ENCODE data around the gene KCNQ4.

KCNQ4 gene

DNA sequence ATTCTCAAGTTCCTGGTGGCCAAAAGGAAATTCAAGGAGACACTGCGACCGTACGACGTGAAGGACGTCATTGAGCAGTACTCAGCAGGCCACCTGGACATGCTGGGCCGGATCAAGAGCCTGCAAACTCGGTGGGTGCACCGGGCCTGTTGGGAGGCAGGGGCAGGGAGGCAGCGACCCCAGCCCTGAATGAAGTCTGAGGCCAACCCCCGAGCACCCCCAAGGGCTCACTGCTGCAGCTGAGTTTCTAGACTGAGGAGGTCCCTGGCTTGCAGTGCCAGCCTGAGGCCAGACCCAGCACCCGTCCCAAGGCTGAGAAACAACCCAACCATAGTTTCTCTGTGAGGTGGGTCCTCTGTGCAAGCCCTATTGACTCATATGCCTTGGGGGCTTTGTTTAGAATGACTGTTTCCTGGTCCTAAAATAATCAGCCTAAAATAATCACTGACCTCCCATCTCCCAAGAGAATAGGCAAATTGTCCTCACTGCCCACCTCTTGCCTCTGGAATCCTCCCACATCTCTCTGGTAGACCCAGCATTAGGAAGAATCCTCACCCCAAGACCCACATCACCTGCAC lies 51.5 kb downstream of the KCNQ4 start:
- DNase-seq: no peak
- TF ChIP-seq GATA1 (IDR thresholded peaks at IDR 0.05; ENCODE audit: low read depth, low read length): no peak
- no peak for TF ChIP-seq POLR2A (IDR thresholded peaks at IDR 0.05; ENCODE audit: low read length)

DNA sequence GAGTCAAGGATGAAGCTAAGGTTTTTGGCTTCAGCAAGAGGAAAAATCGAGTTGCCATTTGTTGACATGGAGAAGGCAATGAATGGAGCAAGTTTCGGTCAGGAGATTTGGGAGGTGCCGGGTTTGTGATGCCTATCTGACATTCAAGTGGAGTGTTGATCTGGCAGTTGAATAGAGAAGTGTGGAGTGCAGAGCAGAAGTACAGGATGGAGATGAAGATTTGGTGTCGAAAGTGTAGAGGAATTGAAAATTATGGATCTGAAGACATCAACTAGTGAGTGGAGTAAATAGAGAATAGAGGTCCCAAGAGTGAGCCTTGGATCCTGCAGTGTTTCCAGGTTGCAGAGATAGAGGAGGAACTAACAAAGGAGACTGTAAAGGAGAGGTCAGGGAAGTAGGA lies 52.7 kb downstream of the KCNQ4 start:
- TF ChIP-seq GATA1 (IDR thresholded peaks at IDR 0.05; ENCODE audit: low read depth, low read length): no peak
- no peak for TF ChIP-seq POLR2A (IDR thresholded peaks at IDR 0.05; ENCODE audit: low read length)
- DNase-seq: no peak

DNA sequence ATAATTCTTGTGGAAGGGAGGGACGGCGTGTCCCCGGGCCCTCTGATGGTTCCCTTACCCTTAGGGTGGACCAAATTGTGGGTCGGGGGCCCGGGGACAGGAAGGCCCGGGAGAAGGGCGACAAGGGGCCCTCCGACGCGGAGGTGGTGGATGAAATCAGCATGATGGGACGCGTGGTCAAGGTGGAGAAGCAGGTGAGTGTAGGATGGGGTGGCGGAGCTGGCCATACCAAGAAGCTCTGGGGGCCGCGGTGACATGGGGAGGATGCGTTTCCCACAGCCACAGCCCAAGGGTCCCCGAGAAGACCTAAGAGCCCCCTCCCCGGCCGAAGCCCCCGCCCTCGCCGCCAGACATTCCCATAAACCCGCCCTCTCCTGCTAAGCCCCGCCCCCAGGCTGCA lies 54.0 kb downstream of the KCNQ4 start:
- no peak for TF ChIP-seq POLR2A (IDR thresholded peaks at IDR 0.05; ENCODE audit: low read length)
- no peak for TF ChIP-seq GATA1 (IDR thresholded peaks at IDR 0.05; ENCODE audit: low read depth, low read length)
- DNase-seq: no peak

DNA sequence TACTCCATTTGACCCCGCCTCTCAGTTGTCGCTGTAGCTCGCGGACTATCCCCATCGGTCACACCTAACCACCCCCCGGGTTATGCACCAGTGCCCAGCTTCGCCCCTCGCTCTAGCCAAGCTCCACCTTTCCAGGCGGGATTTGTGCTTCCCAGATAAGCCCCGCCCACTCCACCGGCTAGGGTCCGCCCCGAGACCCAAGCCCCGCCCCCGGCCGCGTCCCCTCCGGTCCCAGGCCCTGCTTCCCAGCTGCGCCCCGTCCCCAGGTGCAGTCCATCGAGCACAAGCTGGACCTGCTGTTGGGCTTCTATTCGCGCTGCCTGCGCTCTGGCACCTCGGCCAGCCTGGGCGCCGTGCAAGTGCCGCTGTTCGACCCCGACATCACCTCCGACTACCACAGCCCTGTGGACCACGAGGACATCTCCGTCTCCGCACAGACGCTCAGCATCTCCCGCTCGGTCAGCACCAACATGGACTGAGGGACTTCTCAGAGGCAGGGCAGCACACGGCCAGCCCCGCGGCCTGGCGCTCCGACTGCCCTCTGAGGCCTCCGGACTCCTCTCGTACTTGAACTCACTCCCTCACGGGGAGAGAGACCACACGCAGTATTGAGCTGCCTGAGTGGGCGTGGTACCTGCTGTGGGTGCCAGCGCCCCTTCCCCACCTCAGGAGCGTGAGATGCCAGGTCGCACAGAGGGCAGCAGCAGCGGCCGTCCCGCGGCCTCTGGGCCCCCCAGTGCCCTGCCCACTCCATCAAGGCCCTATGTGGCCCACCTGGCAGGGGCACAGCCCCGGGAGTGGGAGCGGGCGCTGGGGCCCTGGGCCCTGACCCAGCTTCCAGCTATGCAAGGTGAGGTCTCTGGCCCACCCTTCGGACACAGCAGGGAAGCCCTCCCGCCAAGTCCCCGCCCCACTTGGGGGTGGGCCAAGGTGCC lies 54.7 kb downstream of the KCNQ4 start:
- DNase-seq: no peak
- TF ChIP-seq GATA1 (IDR thresholded peaks at IDR 0.05; ENCODE audit: low read depth, low read length): no peak
- no peak for TF ChIP-seq POLR2A (IDR thresholded peaks at IDR 0.05; ENCODE audit: low read length)

DNA sequence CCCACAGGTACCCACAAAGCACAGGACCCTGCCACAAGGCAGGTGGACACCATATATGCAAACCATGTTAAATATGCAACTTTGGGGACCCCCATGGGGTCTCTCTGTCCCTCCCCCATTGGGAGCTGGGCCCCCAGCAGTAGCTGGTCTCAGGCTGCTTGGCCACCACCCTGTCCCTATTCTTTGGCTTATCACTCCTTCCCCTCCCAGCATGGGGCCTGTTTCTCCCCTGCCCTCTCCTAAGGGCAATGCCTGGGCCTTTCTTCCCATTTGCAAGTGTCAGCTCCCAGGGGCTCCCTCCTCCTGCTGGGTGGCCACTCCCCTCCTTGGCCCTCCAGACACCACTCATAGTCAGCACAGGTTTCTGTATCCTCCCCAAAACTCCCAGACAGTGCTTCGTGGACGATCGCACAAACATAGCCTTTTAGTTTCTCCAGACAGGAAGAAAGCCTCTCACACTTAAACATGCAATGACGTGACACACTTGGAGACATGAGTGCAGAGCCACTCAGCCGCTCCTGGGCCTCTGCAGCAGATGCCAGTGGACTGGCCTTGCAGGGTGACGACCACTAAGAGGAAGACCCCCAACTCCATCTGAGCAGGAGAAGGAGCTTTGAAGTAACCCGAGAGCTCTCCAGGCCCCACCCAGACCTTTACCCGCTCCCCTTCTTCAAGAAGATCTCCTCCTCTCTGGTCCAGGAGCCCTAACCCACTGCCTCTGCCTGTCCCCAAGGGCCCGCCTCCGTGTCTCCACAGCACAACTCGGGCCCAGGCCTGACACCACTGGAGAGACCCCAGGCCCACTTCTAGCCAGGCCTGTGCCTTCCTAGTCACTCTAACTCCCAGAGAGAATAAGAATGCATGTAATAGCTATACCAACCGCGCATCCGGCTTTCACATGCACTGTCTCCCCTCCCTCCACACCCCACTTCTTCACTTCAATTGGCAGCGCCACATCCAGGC lies 55.7 kb downstream of the KCNQ4 start:
- no peak for DNase-seq
- TF ChIP-seq GATA1 (IDR thresholded peaks at IDR 0.05; ENCODE audit: low read depth, low read length): no peak
- no peak for TF ChIP-seq POLR2A (IDR thresholded peaks at IDR 0.05; ENCODE audit: low read length)

DNA sequence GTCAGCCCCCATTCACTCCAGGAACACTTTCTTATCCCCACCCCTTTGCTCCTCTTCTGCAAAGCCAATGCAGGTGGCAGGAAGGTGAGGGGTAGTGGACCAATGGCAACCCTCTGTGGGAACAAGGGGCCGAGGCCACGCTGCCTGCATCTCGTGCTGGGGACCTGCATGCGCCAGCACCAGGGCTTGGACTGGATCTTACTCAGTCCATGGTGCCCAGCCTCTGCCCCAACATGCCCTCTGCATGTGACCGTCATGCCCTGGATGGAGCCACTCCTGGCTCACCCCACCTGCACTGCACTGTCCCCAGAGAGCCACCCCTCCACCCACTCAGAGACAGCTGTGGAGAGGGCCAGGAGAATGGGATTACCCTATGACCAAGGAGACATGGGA lies 56.4 kb downstream of the KCNQ4 start:
- no peak for DNase-seq
- no peak for TF ChIP-seq POLR2A (IDR thresholded peaks at IDR 0.05; ENCODE audit: low read length)

DNA sequence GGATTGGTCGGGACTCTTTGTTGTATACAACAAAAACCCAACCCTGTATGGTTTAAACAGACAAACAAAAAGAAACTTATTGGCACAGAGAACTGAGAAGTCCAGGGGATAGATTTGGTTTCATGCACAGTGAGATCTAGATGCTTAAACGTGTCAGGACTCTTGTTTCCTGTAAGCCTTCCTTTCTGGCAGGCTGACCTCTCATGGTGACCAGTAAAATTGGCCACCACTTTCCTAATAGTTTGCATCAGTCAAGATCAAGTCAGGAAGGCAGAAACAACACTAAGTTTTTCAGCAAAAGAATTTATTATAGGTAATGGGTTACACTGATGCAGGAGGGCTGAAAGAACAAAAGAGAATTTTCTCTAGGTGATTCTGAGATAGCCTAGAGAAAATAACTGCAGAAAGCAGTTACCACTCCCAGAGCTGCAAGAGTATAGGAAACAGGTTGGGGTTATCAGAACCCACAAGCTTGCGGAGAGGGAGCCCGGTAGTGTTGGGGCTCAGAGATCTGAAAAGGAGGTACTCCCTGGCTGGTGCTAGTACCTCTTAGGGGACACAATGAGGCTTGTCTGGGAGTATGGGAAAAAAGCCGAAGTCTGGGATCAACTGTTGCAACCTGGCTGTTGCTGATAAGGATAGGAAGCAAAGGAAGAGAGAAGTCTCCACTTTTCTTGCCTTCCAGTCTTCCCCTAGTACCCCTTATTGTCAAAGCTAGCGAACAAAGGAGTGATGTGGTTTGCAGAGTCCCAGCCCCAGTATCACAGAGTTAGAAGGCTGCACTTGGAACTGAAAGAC lies 57.1 kb downstream of the KCNQ4 start:
- no peak for TF ChIP-seq GATA1 (IDR thresholded peaks at IDR 0.05; ENCODE audit: low read depth, low read length)
- TF ChIP-seq POLR2A (IDR thresholded peaks at IDR 0.05; ENCODE audit: low read length): no peak
- DNase-seq: peak; percentile 35 to 67

DNA sequence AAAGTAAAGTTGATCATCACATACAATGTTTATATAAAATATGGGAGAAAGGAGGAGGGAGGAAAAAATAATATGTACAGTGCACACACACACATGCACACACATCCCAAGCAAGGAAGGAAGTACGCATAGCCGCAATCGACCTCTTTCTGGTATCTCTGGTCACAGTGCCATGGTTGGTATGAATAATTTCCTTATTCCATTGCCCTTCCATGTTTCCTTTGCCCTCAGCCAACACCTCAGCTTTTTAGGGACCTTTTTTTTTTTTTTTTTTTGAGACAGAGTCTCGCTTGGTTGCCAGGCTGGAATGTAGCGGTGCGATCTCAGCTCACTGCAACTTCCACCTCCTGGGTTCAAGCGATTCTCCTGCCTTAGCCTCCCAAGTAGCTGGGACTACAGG lies 58.0 kb downstream of the KCNQ4 start:
- no peak for TF ChIP-seq GATA1 (IDR thresholded peaks at IDR 0.05; ENCODE audit: low read depth, low read length)
- no peak for TF ChIP-seq POLR2A (IDR thresholded peaks at IDR 0.05; ENCODE audit: low read length)
- no peak for DNase-seq

DNA sequence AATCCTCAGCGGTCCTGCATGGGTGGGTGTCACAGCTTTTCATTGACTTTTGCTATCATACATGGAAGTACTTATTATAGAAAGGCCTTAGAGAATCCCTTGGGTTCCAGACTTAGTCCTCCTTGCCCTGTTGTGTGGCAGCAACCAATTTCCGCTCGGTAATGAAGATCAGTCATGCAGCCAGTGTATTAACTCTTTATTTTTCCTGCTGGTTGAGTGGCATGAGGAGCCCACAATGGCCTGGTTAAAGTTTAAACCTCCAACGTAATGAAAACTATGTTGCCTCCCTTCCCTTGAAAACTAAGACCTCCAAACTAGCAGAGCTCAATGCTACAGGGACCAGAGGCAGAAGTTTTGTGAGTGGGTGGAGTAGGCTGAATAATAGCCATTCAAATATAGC lies 58.6 kb downstream of the KCNQ4 start:
- no peak for DNase-seq
- TF ChIP-seq GATA1 (IDR thresholded peaks at IDR 0.05; ENCODE audit: low read depth, low read length) (no peak), POLR2A (IDR thresholded peaks at IDR 0.05; ENCODE audit: low read length) (no peak)

DNA sequence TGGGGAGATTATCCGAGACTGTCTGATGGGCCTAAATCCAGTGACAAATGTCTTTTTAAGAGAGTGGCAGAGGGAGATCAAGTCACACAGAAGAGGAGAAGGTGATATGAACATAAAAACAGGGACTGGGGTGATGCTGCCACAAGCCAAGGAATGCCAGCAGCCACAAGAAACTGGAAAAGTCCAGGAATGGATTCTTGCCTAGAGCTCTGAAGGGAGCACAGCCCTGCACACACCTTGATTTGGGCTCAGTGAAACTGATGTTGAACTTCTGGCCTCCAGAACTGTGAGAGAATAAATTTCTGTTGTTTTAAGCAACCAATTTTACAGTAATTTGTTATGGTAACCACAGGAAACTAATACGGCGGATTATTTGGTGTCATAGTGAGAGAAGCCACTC lies 59.1 kb downstream of the KCNQ4 start:
- no peak for TF ChIP-seq GATA1 (IDR thresholded peaks at IDR 0.05; ENCODE audit: low read depth, low read length)
- DNase-seq: no peak

DNA sequence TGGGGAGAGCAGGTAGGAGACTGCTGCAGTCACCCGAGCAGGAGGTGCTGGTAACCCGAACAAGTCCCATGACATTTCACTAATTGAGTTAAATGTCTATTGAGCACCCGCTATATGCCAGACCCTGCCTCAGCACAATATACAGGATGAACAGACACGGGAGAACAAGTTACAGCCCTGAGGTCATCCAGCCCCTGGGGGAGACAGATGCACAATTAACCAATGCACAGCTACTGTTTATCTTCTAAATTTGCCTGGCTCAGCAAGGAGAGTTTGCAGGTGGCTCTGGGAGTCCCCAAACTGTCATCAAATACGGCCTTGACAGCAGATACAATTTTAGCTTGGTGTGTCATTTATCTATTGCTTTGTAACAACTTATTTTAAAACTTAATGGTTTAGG lies 60.5 kb downstream of the KCNQ4 start:
- no peak for DNase-seq
- TF ChIP-seq GATA1 (IDR thresholded peaks at IDR 0.05; ENCODE audit: low read depth, low read length) (no peak), POLR2A (IDR thresholded peaks at IDR 0.05; ENCODE audit: low read length) (no peak)

DNA sequence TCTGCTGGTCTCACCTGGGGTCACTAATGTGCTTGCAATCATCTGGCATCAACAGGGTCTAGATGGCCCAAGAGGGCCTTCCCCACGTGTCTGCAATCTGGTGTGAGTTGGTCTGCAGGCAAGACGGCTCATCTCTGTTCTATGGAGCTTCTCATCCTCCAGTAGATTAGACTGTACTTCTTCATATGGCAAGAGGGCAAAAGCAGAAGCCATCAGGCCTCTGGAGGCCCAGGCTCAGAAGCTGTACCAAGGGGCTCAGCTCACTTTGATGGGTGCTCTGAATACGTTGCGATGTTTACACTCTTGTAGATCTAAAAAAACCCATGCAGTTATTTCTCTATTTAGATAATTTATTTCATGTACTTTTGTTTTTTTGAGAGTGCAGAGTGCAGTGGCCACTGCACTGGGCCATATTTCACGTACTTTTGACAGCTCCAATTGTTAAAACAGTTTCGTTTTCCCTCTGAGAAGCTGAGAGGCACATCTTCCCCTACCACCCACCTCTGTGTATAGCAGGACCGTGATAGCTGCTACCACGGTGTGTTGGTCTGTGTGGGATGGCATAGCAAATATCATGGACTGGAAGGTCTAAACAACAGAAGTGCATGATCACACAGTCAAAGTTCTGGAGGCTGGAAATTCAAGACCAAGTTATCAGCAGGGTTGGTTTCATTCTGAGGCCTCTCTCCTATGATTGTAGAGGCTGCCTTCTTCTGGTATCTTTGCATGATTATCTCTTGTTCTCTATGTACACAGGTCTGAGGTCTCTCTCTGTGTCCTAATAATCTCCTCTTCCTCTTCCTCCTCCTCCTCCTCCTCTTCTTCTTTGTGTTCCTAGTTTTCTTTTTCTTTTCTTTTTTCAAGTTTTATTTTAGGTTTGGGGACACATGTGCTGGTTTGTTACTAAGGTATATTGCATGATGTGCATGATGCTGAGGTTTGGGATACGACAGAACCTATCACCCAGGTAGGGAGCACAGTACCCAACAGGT lies 61.6 kb downstream of the KCNQ4 start:
- DNase-seq: peak; percentile 28 to 42
- TF ChIP-seq GATA1 (IDR thresholded peaks at IDR 0.05; ENCODE audit: low read depth, low read length) (no peak), POLR2A (IDR thresholded peaks at IDR 0.05; ENCODE audit: low read length) (no peak)
